Keratinocyte (primary cell): ENCODE results near the gene ACTL7B. TPM values are rescaled to one million over a fixed set of nuclear protein-coding genes. Genes with fewer than 3 reads are reported as not detected.

Source experiments
- DNase-seq: peaks from one replicate; pipeline ENCODE4 v3.0.0-alpha.2; 2011; ENCODE audit warnings: low read depth, missing footprints, low spot score
- FAIRE-seq: peaks from 2 replicates; lab custom pipeline; 2011; peaks lifted over from hg19 to GRCh38; lab: Jason Lieb, UNC
- H2AFZ ChIP-seq: 2 replicates; pipeline ENCODE4 v1.6.0; 2012; ENCODE audit warnings: low read length, control low read depth, inconsistent platforms; ENCODE audit not compliant: control insufficient read depth
- H3K27ac ChIP-seq: 2 replicates; pipeline ENCODE4 v1.5.1; 2011; ENCODE audit warnings: low read length; ENCODE audit not compliant: control insufficient read depth, insufficient read depth
- H3K27me3 ChIP-seq: 3 replicates; pipeline ENCODE4 v1.6.0; 2011; ENCODE audit warnings: low read length; ENCODE audit not compliant: control insufficient read depth, insufficient read depth; ENCODE audit errors: extremely low read depth
- H3K36me3 ChIP-seq, 2 experiments: 2 replicates in 1 of 2; 3 replicates in 1 of 2; pipeline ENCODE4 v1.5.1; 2011; ENCODE audit warnings: low read length in 2 of 2, mild to moderate bottlenecking in 1 of 2; ENCODE audit not compliant: control insufficient read depth in 2 of 2, insufficient read depth in 2 of 2; ENCODE audit errors: extremely low read depth in 1 of 2
- H3K4me1 ChIP-seq: 3 replicates; pipeline ENCODE4 v1.5.1; 2011; ENCODE audit warnings: low read length; ENCODE audit not compliant: control insufficient read depth, insufficient read depth; ENCODE audit errors: extremely low read depth
- H3K4me2 ChIP-seq: 3 replicates; pipeline ENCODE4 v1.6.0; 2011; ENCODE audit warnings: low read depth, low read length; ENCODE audit not compliant: control insufficient read depth, insufficient read depth; ENCODE audit errors: extremely low read depth
- H3K4me3 ChIP-seq, 3 experiments: fragments of 200-600 bp in 1 of 3; sonication (generic) in 1 of 3; 2 replicates in 2 of 3; 3 replicates in 1 of 3; pipeline ENCODE4 v1.5.1; 2011 to 2016; ENCODE audit warnings: low read length in 3 of 3, mild to moderate bottlenecking in 3 of 3, control low read depth in 2 of 3, inconsistent platforms in 1 of 3, low read depth in 1 of 3, mixed read lengths in 1 of 3, mixed run types in 1 of 3, moderate library complexity in 1 of 3; ENCODE audit not compliant: control insufficient read depth in 2 of 3, insufficient read depth in 2 of 3; ENCODE audit errors: extremely low read depth in 1 of 3
- H3K79me2 ChIP-seq: 2 replicates; pipeline ENCODE4 v1.6.0; 2012; ENCODE audit warnings: low read length; ENCODE audit not compliant: control insufficient read depth, insufficient read depth
- H3K9ac ChIP-seq: 3 replicates; pipeline ENCODE4 v1.6.0; 2011; ENCODE audit warnings: low read length; ENCODE audit not compliant: control insufficient read depth, insufficient read depth; ENCODE audit errors: extremely low read depth
- H3K9me1 ChIP-seq: 3 replicates; pipeline ENCODE4 v1.6.0; 2011; ENCODE audit warnings: low read length; ENCODE audit not compliant: control insufficient read depth, insufficient read depth; ENCODE audit errors: extremely low read depth
- H3K9me3 ChIP-seq: 2 replicates; pipeline ENCODE4 v1.5.1; 2012; ENCODE audit warnings: low read depth, low read length; ENCODE audit not compliant: control insufficient read depth
- H4K20me1 ChIP-seq: 3 replicates; pipeline ENCODE4 v1.6.0; 2011; ENCODE audit warnings: low read length; ENCODE audit not compliant: control insufficient read depth, insufficient read depth; ENCODE audit errors: extremely low read depth
- CTCF ChIP-seq, 3 experiments: IDR thresholded peaks in 1 of 3; conservative IDR thresholded peaks in 1 of 3; optimal IDR thresholded peaks in 1 of 3; 2 replicates in 2 of 3; 3 replicates in 1 of 3; pipeline versions ENCODE3 to v1.5.1; 2011; ENCODE audit warnings: low read length in 3 of 3, mild to moderate bottlenecking in 3 of 3, moderate library complexity in 2 of 3, control low read depth in 1 of 3, inconsistent platforms in 1 of 3; ENCODE audit not compliant: insufficient read depth in 2 of 3; ENCODE audit errors: extremely low read depth in 1 of 3
- EZH2 ChIP-seq: IDR thresholded peaks from one replicate; pipeline ENCODE4 v1.6.1; 2012; ENCODE audit warnings: inconsistent platforms, mild to moderate bottlenecking, low read length, moderate library complexity
- dilution Hi-C: fragments of 300-500 bp; cut with MboI; formaldehyde crosslinking; loops from one replicate; pipeline ENCODE4 v1.7.0; 2020; ENCODE audit warnings: low sequenced_read_pairs; ENCODE audit not compliant: extremely low pct_ligation_motif_present
- polyA plus RNA-seq, 5 experiments: library from polyadenylated mRNA; depleted of rRNA in 3 of 5; stranded (reverse) in 3 of 5; stranded (forward) in 1 of 5; unstranded in 1 of 5; fragments of >200 nt; gene quantifications; 1 replicate in 1 of 5; 2 replicates in 3 of 5; 3 replicates in 1 of 5; pipeline versions ENCODE4 v1.2.1 to v1.2.3, GENCODE V29; 2011 to 2012; ENCODE audit warnings: missing spikeins in 2 of 5, low read depth in 1 of 5, low replicate concordance in 1 of 5

ACTL7B gene
- polyA plus RNA-seq, 1 donor (not counting 4 experiments of a cell fraction or from before 2014, with no cell fraction given) = not detected

DNA sequence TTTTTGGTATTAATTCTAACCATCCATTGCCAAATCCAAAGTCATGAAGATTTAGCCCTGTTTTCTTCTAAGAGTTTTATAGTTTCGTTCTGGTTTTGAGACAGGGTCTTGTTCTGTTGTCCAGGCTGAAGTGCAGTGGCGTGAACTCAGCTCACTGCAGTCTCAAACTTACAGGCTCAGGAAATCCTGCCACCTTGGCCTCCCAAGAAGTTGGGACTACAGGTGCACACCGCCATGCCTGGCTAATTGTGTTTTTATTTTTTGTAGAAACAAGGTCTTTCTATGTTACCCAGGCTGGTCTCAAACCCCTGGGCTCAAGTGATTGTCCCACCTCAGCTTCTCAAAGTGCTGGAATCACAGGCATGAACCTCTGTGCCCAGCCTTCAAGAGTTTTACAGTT is 27.3 kb upstream of the ACTL7B start:
- Histone ChIP-seq H3K36me3 (peaks cover 16 to 29% of the 10 kb centered on the region in 2 experiments), H3K4me3 (no peak overlapping the region), H2AFZ (no peak overlapping the region), H3K9me3 (no peaks in the 10 kb centered on the region), H4K20me1 (no peaks in the 10 kb centered on the region), H3K79me2 (no peaks in the 10 kb centered on the region), H3K4me2 (no peak overlapping the region), H3K9me1 (no peaks in the 10 kb centered on the region), H3K27ac (no peak overlapping the region), H3K27me3 (no peaks in the 10 kb centered on the region), H3K4me1 (peaks cover 13% of the 10 kb centered on the region), H3K9ac (no peak overlapping the region)
- dilution Hi-C loops = no loop called here
- TF ChIP-seq EZH2 (no peak), CTCF (optimal IDR thresholded peaks at IDR 0.05 in 1 of 3, IDR thresholded peaks at IDR 0.05 in 1 of 3, conservative IDR thresholded peaks at IDR 0.05 in 1 of 3; ENCODE audit: extremely low read depth in 1 of 3, insufficient read depth in 2 of 3, low read length in 3 of 3) (no peak)
- no peak for FAIRE-seq
- DNase-seq = no peak

- TF ChIP-seq EZH2 = no peak
- no peak for TF ChIP-seq CTCF (optimal IDR thresholded peaks at IDR 0.05 in 1 of 3, IDR thresholded peaks at IDR 0.05 in 1 of 3, conservative IDR thresholded peaks at IDR 0.05 in 1 of 3; ENCODE audit: extremely low read depth in 1 of 3, insufficient read depth in 2 of 3, low read length in 3 of 3)
- H3K9ac ChIP-seq = no peak overlapping the region
- H3K36me3 ChIP-seq = peaks cover 18 to 28% of the 10 kb centered on the region in 2 experiments
- no peaks in the 10 kb centered on the region for H3K27me3 ChIP-seq
- H4K20me1 ChIP-seq = no peaks in the 10 kb centered on the region
- H3K9me3 ChIP-seq = no peaks in the 10 kb centered on the region
- no peak overlapping the region for H3K27ac ChIP-seq
- H3K4me2 ChIP-seq = no peak overlapping the region
- H3K9me1 ChIP-seq = no peaks in the 10 kb centered on the region
- no peak for DNase-seq
- no peaks in the 10 kb centered on the region for H3K79me2 ChIP-seq
- no peak overlapping the region for H2AFZ ChIP-seq
- no peak overlapping the region for H3K4me3 ChIP-seq
- no peak for FAIRE-seq
- peaks cover 13% of the 10 kb centered on the region for H3K4me1 ChIP-seq
- dilution Hi-C loops = no loop called here
These were observed 26.5 kb upstream of the ACTL7B start for GRCh38 chr9:108882052-108882888.
